ENCODE measurements around the gene BCAT1. TPM values are rescaled to one million over a fixed set of nuclear protein-coding genes. Genes with fewer than 3 reads are reported as not detected.
A peak's percentile ranks its signal among the peaks of the same experiment; 100 is the strongest.

BCAT1 gene
- 57.0 TPM for polyA plus RNA-seq (2013)

DNA sequence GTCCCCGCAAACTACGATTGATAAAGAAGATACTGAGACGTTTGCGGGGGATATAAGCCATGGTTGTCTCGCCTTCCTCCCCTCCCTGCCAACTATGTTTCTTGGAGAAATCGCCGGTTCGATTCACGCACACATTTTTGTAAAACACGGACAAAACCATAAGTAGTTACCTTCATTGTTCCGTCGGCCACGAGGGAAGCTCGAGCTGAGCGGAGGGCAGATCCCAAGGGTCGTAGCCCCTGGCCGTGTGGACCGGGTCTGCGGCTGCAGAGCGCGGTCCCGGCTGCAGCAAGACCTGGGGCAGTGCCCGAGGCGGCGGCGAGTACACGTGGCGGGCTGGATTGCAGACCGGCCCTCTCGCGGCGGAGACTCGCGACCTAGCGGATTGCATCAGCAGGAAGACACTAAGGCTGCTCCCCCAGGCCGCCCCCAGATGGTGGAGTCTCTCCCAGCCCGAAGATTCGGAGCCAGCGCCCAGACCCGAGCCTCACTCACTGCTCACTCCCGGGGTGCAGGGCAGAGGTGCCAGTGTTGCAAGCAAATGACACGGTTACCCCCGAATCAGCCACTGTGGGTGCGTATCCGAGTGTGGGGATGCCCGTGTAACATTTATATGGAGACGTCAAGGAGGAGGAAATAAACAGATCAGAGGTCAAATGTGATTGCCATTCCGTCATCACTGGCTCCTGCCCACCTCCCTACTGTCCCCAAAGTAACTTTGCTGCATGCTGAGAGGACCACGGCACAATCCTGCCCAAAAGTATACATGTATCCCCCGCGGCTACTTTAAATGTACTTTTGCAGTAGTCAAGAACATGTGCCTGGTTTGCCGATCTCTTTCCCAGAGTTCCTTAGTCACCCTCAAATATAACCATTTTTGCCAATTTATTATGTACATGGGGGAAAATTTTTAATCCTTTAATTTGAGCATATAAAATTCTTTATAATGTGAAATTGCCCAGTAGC, at the start of gene BCAT1:
Gene BCAT1 (minus strand): TSS at position 345 of the 966 bp plus-strand sequence. CDS start 169 bp downstream, at position 176.
- peak; percentile 72 to 80 (median 79) for DNase-seq
- peak within 1 kb of the TSS; percentile 93 to 99 (median 96) for H3K4me3 ChIP-seq (ENCODE audit: control insufficient read depth in 1 of 7, extremely low read depth in 1 of 7, insufficient read depth in 4 of 7, low read depth in 2 of 7, low read length in 6 of 7)
- no peaks in the 10 kb centered on the region for H3K27me3 ChIP-seq (replicated peaks in 2 of 5; ENCODE audit: control insufficient read depth in 4 of 5, insufficient read depth in 5 of 5, low read length in 4 of 5)
- ChIA-PET CTCF (interaction anchor here (0.6 to 2.1 kb wide), 6 partner anchors 10 to 97 kb away, joined by 3 to 10 read pairs (median 4); no protein-coding TSS in a partner anchor), POLR2A (interaction anchor here (0.6 kb wide), 1 partner anchor 94 kb away, joined by 3 read pairs; no protein-coding TSS in a partner anchor)
- peak within 1 kb of the TSS; percentile 69 to 84 for H3K27ac ChIP-seq (ENCODE audit: insufficient read depth in 1 of 2, low read depth in 1 of 2, low read length in 2 of 2, poor library complexity in 1 of 2, severe bottlenecking in 2 of 2)
- no peaks in the 10 kb centered on the region for H3K9me3 ChIP-seq (ENCODE audit: control extremely low read depth in 1 of 5, control insufficient read depth in 4 of 5, insufficient read depth in 2 of 5, low read depth in 1 of 5, low read length in 4 of 5)
- peaks cover 0 to 14% (median 3%) of the 10 kb centered on the region in 4 experiments for H3K36me3 ChIP-seq (ENCODE audit: control insufficient read depth in 4 of 4, insufficient read depth in 4 of 4, low read length in 3 of 4)
- WGBS (ENCODE audit: insufficient coverage), result 3% methylated on average over 51 of the region's 52 CpGs
- H3K4me1 ChIP-seq (ENCODE audit: control extremely low read depth in 1 of 4, control insufficient read depth in 4 of 4, insufficient read depth in 4 of 4, low read length in 3 of 4), result peaks cover 14 to 42% (median 40%) of the 10 kb centered on the region in 4 experiments

- peak in 2 of 3 donors; percentile 21 to 50 for DNase-seq
These were observed 49.2 kb upstream of the BCAT1 start for GRCh38 chr12:24997970-24998582.

GRCh38 chr12:24997496-24997895, 48.6 kb upstream of the BCAT1 start:
- peaks cover 0 to 8% (median 0%) of the 10 kb centered on the region in 4 experiments for H3K4me1 ChIP-seq (ENCODE audit: control extremely low read depth in 1 of 4, control insufficient read depth in 4 of 4, insufficient read depth in 4 of 4, low read length in 3 of 4)
- no peak overlapping the region for H3K4me3 ChIP-seq (ENCODE audit: control insufficient read depth in 1 of 7, extremely low read depth in 1 of 7, insufficient read depth in 4 of 7, low read depth in 2 of 7, low read length in 6 of 7)
- no peak overlapping the region for H3K27ac ChIP-seq (ENCODE audit: insufficient read depth in 1 of 2, low read depth in 1 of 2, low read length in 2 of 2, poor library complexity in 1 of 2, severe bottlenecking in 2 of 2)
- ChIA-PET CTCF (interaction anchor here (0.6 to 1.8 kb wide), 5 partner anchors 11 to 158 kb away, joined by 3 to 12 read pairs (median 5); no protein-coding TSS in a partner anchor), POLR2A (no interaction called here)
- H3K36me3 ChIP-seq (ENCODE audit: control insufficient read depth in 4 of 4, insufficient read depth in 4 of 4, low read length in 3 of 4), result no peaks in the 10 kb centered on the region
- WGBS (ENCODE audit: insufficient coverage), result 97% methylated on average over 5 of the region's 6 CpGs
- no peak for DNase-seq
- H3K9me3 ChIP-seq (ENCODE audit: control extremely low read depth in 1 of 5, control insufficient read depth in 4 of 5, insufficient read depth in 2 of 5, low read depth in 1 of 5, low read length in 4 of 5), result no peaks in the 10 kb centered on the region
- H3K27me3 ChIP-seq (replicated peaks in 2 of 5; ENCODE audit: control insufficient read depth in 4 of 5, insufficient read depth in 5 of 5, low read length in 4 of 5), result no peaks in the 10 kb centered on the region

More at GRCh38 chr12:24997970-24998582, 49.2 kb upstream of the BCAT1 start:
- ChIA-PET POLR2A (no interaction called here), CTCF (interaction anchor here (0.6 to 1.8 kb wide), 5 partner anchors 11 to 157 kb away, joined by 3 to 12 read pairs (median 5); no protein-coding TSS in a partner anchor)
- Histone ChIP-seq H3K4me3 (ENCODE audit: control insufficient read depth in 1 of 7, extremely low read depth in 1 of 7, insufficient read depth in 4 of 7, low read depth in 2 of 7, low read length in 6 of 7) (no peak overlapping the region), H3K9me3 (ENCODE audit: control extremely low read depth in 1 of 5, control insufficient read depth in 4 of 5, insufficient read depth in 2 of 5, low read depth in 1 of 5, low read length in 4 of 5) (no peaks in the 10 kb centered on the region), H3K4me1 (ENCODE audit: control extremely low read depth in 1 of 4, control insufficient read depth in 4 of 4, insufficient read depth in 4 of 4, low read length in 3 of 4) (peaks cover 0 to 8% (median 0%) of the 10 kb centered on the region in 4 experiments), H3K27me3 (replicated peaks in 2 of 5; ENCODE audit: control insufficient read depth in 4 of 5, insufficient read depth in 5 of 5, low read length in 4 of 5) (no peaks in the 10 kb centered on the region), H3K36me3 (ENCODE audit: control insufficient read depth in 4 of 4, insufficient read depth in 4 of 4, low read length in 3 of 4) (no peaks in the 10 kb centered on the region), H3K27ac (ENCODE audit: insufficient read depth in 1 of 2, low read depth in 1 of 2, low read length in 2 of 2, poor library complexity in 1 of 2, severe bottlenecking in 2 of 2) (no peak overlapping the region)
- WGBS (ENCODE audit: insufficient coverage), result 88% methylated on average over 2 of the region's 4 CpGs

- ChIA-PET CTCF (interaction anchor here (0.8 to 1.8 kb wide), 5 partner anchors 10 to 135 kb away, joined by 3 to 12 read pairs (median 5); no protein-coding TSS in a partner anchor), POLR2A (no interaction called here)
- H3K4me1 ChIP-seq (ENCODE audit: control extremely low read depth in 1 of 4, control insufficient read depth in 4 of 4, insufficient read depth in 4 of 4, low read length in 3 of 4), result peaks cover 0 to 8% (median 0%) of the 10 kb centered on the region in 4 experiments
- no peaks in the 10 kb centered on the region for H3K36me3 ChIP-seq (ENCODE audit: control insufficient read depth in 4 of 4, insufficient read depth in 4 of 4, low read length in 3 of 4)
- no peak for DNase-seq
- no peak overlapping the region for H3K27ac ChIP-seq (ENCODE audit: insufficient read depth in 1 of 2, low read depth in 1 of 2, low read length in 2 of 2, poor library complexity in 1 of 2, severe bottlenecking in 2 of 2)
- no CpG with 5 or more reads among the region's 5 CpGs for WGBS (ENCODE audit: insufficient coverage)
- no peaks in the 10 kb centered on the region for H3K27me3 ChIP-seq (replicated peaks in 2 of 5; ENCODE audit: control insufficient read depth in 4 of 5, insufficient read depth in 5 of 5, low read length in 4 of 5)
- no peak overlapping the region for H3K4me3 ChIP-seq (ENCODE audit: control insufficient read depth in 1 of 7, extremely low read depth in 1 of 7, insufficient read depth in 4 of 7, low read depth in 2 of 7, low read length in 6 of 7)
- no peaks in the 10 kb centered on the region for H3K9me3 ChIP-seq (ENCODE audit: control extremely low read depth in 1 of 5, control insufficient read depth in 4 of 5, insufficient read depth in 2 of 5, low read depth in 1 of 5, low read length in 4 of 5)
These were observed 47.9 kb upstream of the BCAT1 start for GRCh38 chr12:24996820-24997219.

- Histone ChIP-seq H3K27me3 (replicated peaks in 2 of 5; ENCODE audit: control insufficient read depth in 4 of 5, insufficient read depth in 5 of 5, low read length in 4 of 5) (no peaks in the 10 kb centered on the region), H3K27ac (ENCODE audit: insufficient read depth in 1 of 2, low read depth in 1 of 2, low read length in 2 of 2, poor library complexity in 1 of 2, severe bottlenecking in 2 of 2) (no peak overlapping the region), H3K4me1 (ENCODE audit: control extremely low read depth in 1 of 4, control insufficient read depth in 4 of 4, insufficient read depth in 4 of 4, low read length in 3 of 4) (peaks cover 0 to 8% (median 0%) of the 10 kb centered on the region in 4 experiments), H3K36me3 (ENCODE audit: control insufficient read depth in 4 of 4, insufficient read depth in 4 of 4, low read length in 3 of 4) (no peaks in the 10 kb centered on the region), H3K4me3 (ENCODE audit: control insufficient read depth in 1 of 7, extremely low read depth in 1 of 7, insufficient read depth in 4 of 7, low read depth in 2 of 7, low read length in 6 of 7) (no peak overlapping the region), H3K9me3 (ENCODE audit: control extremely low read depth in 1 of 5, control insufficient read depth in 4 of 5, insufficient read depth in 2 of 5, low read depth in 1 of 5, low read length in 4 of 5) (no peaks in the 10 kb centered on the region)
- ChIA-PET POLR2A (no interaction called here), CTCF (interaction anchor here (0.6 to 1.8 kb wide), 5 partner anchors 9 to 1789 kb away, joined by 3 to 7 read pairs (median 3); no protein-coding TSS in a partner anchor)
- no peak for DNase-seq
- whole genome bisulfite sequencing (ENCODE audit: insufficient coverage), result 91% methylated on average over 7 of the region's 8 CpGs
These were observed 47.3 kb upstream of the BCAT1 start for GRCh38 chr12:24996102-24996797.

DNA sequence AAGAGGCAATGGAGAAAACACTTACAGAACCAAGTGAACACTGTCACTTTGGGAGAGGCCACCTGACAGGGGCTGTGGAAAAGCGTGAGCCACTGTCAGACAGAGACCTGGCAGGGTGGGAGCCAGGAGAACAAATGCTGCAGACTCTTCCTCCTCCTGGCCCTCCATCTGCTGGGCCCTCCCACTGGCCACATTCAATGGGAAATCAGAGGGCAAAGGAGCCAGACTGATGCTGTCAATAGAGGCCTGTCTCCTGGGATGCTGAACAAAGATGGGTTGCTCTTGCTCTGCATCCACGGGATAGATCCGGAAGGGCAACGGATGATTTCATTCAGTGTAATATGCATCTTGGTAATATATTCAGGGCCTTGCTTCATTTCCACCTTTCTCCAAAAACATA, 44.9 kb upstream of the BCAT1 start:
- CTCF ChIA-PET, result interaction anchor here (2.0 to 4.9 kb wide), 4 partner anchors 15 to 136 kb away, joined by 4 to 70 read pairs (median 8); no protein-coding TSS in a partner anchor
- Histone ChIP-seq H3K36me3 (ENCODE audit: control insufficient read depth in 4 of 4, insufficient read depth in 4 of 4, low read length in 3 of 4) (no peaks in the 10 kb centered on the region), H3K27ac (ENCODE audit: insufficient read depth in 1 of 2, low read depth in 1 of 2, low read length in 2 of 2, poor library complexity in 1 of 2, severe bottlenecking in 2 of 2) (no peak overlapping the region), H3K4me1 (ENCODE audit: control extremely low read depth in 1 of 4, control insufficient read depth in 4 of 4, insufficient read depth in 4 of 4, low read length in 3 of 4) (peaks cover 0 to 7% (median 0%) of the 10 kb centered on the region in 4 experiments), H3K4me3 (ENCODE audit: control insufficient read depth in 1 of 7, extremely low read depth in 1 of 7, insufficient read depth in 4 of 7, low read depth in 2 of 7, low read length in 6 of 7) (no peak overlapping the region), H3K27me3 (replicated peaks in 2 of 5; ENCODE audit: control insufficient read depth in 4 of 5, insufficient read depth in 5 of 5, low read length in 4 of 5) (no peaks in the 10 kb centered on the region), H3K9me3 (ENCODE audit: control extremely low read depth in 1 of 5, control insufficient read depth in 4 of 5, insufficient read depth in 2 of 5, low read depth in 1 of 5, low read length in 4 of 5) (no peaks in the 10 kb centered on the region)
- WGBS (ENCODE audit: insufficient coverage), result 83% methylated on average over 1 of the region's 4 CpGs
- no peak for DNase-seq
- POLR2A ChIA-PET, result no interaction called here
